K562 (cell line): ENCODE data around the gene PCSK2.

ENCODE experiments used
- HNRNPH1 ChIP-seq: fragments of 200-400 bp; formaldehyde crosslinking; optimal IDR thresholded peaks from 2 replicates; pipeline ENCODE3; 2017; ENCODE audit warnings: low read depth, mild to moderate bottlenecking, low read length, moderate library complexity
- KDM1A ChIP-seq, 2 experiments: fragments of 450-650 bp; IDR thresholded peaks; 2 replicates each; pipeline ENCODE4 v1.6.1; 2016; ENCODE audit warnings: mild to moderate bottlenecking in 2 of 2
- MAFK ChIP-seq: IDR thresholded peaks from 2 replicates; pipeline ENCODE4 v1.6.1; 2011; ENCODE audit warnings: low read length, improper control_type of control experiment
- PHB ChIP-seq: fragments of 250-450 bp; sonication (Bioruptor Pico); IDR thresholded peaks from 2 replicates; pipeline ENCODE4 v1.5.0; 2021
- POLR2A ChIP-seq: fragments of 450-650 bp; conservative IDR thresholded peaks from 2 replicates; pipeline ENCODE4 v1.6.1; 2016
- ZNF239 ChIP-seq: fragments of 250-450 bp; sonication (Bioruptor Pico); IDR thresholded peaks from 2 replicates; pipeline ENCODE4 v1.4.0; 2020; ENCODE audit warnings: mild to moderate bottlenecking
- ZNF24 ChIP-seq: fragments of 450-650 bp; IDR thresholded peaks from 2 replicates; pipeline ENCODE4 v1.6.1; 2016
- ZSCAN32 ChIP-seq: fragments of 450-650 bp; formaldehyde crosslinking; IDR thresholded peaks from 2 replicates; pipeline ENCODE4 v1.4.0; 2020; ENCODE audit warnings: mild to moderate bottlenecking, moderate library complexity
- TF ChIP-seq, protein P1 (sequence below): sonication (generic); formaldehyde crosslinking; IDR thresholded peaks from 2 replicates; pipeline ENCODE4 v1.9.0; 2022; ENCODE audit warnings: mild to moderate bottlenecking, missing genetic modification reagents
- TF ChIP-seq, protein P2 (sequence below), 3 experiments: IDR thresholded peaks in 2 of 3; conservative IDR thresholded peaks in 1 of 3; 2 replicates each; pipeline ENCODE4 v1.5.1; 2011 to 2012; ENCODE audit warnings: low read length in 3 of 3, mild to moderate bottlenecking in 3 of 3, control low read depth in 2 of 3, improper control_type of control experiment in 1 of 3, inconsistent platforms in 1 of 3, low read depth in 1 of 3, mixed read lengths in 1 of 3, moderate library complexity in 1 of 3; ENCODE audit not compliant: insufficient read depth in 2 of 3
- TF ChIP-seq, protein P3 (sequence below): conservative IDR thresholded peaks from 2 replicates; pipeline ENCODE4 v1.6.1; 2011; ENCODE audit warnings: low read depth, mild to moderate bottlenecking, low read length; ENCODE audit not compliant: control insufficient read depth

DNA sequence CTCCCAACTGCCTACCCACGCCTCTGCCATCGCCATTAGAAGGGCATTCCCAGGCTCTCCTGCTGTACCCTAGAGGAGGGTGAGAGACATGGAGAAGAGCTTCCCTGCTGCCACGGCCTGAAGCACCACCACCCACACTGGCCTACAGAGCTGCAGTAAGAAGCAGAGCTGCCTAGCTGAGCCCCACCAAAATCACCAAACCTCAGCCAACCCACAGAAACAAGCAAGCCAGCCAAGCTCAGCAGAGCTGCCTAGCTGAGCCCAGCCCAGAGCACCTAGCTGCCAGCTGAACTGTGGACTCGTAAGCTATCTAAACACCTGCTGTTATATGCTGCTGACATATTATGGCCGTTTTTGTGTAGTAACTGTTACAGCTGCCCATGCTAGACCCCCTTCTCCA lies 149.2 kb downstream of the PCSK2 start:
- TF ChIP-seq, protein P1, sequence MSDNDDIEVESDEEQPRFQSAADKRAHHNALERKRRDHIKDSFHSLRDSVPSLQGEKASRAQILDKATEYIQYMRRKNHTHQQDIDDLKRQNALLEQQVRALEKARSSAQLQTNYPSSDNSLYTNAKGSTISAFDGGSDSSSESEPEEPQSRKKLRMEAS: no peak
- TF ChIP-seq HNRNPH1: no peak
- TF ChIP-seq ZNF239 (CRISPR knock-in tag): no peak
- TF ChIP-seq ZNF24: no peak
- TF ChIP-seq POLR2A: no peak
- TF ChIP-seq ZSCAN32 (CRISPR knock-in tag): no peak
- TF ChIP-seq MAFK: no peak
- no peak for TF ChIP-seq KDM1A (IDR thresholded peaks at IDR 0.05)
- TF ChIP-seq, protein P2, sequence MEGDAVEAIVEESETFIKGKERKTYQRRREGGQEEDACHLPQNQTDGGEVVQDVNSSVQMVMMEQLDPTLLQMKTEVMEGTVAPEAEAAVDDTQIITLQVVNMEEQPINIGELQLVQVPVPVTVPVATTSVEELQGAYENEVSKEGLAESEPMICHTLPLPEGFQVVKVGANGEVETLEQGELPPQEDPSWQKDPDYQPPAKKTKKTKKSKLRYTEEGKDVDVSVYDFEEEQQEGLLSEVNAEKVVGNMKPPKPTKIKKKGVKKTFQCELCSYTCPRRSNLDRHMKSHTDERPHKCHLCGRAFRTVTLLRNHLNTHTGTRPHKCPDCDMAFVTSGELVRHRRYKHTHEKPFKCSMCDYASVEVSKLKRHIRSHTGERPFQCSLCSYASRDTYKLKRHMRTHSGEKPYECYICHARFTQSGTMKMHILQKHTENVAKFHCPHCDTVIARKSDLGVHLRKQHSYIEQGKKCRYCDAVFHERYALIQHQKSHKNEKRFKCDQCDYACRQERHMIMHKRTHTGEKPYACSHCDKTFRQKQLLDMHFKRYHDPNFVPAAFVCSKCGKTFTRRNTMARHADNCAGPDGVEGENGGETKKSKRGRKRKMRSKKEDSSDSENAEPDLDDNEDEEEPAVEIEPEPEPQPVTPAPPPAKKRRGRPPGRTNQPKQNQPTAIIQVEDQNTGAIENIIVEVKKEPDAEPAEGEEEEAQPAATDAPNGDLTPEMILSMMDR (IDR thresholded peaks at IDR 0.05 in 2 of 3, conservative IDR thresholded peaks at IDR 0.05 in 1 of 3; ENCODE audit: insufficient read depth in 2 of 3, low read depth in 1 of 3, low read length in 3 of 3): no peak
- TF ChIP-seq PHB: no peak
- TF ChIP-seq, protein P3, sequence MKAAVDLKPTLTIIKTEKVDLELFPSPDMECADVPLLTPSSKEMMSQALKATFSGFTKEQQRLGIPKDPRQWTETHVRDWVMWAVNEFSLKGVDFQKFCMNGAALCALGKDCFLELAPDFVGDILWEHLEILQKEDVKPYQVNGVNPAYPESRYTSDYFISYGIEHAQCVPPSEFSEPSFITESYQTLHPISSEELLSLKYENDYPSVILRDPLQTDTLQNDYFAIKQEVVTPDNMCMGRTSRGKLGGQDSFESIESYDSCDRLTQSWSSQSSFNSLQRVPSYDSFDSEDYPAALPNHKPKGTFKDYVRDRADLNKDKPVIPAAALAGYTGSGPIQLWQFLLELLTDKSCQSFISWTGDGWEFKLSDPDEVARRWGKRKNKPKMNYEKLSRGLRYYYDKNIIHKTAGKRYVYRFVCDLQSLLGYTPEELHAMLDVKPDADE: no peak
